ENCODE results near the gene KIF6.

DNA sequence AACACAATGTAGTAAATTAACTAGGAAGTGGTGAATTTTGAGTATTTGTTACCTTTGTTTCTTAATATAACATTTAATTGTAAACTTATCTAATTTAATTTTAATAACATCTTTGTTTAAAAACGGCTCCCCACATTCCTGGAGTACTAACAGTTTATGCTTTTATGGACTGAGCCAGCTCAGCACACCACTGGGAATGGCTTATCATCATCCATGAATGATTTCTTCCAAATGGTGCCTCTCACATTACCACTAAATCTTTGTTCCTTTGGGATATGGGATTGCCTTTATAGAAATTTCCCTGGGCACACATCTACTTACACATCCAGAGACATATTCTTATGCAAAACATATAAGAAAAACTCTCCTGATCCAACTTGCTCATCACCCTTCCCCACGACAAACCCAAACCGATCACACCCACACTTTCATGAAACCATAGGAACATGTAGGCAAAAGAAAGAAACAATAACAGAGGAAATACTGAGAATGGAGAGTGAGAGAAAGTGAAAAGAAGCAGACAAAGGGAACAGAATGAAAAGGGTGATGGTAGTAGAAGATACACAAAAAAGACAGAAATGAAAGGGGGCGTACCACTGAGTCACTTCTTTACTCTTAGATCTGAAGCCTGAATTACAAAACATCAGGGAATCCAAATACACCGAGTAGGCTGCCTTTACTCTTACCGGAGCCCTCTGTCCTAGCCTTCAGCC lies 344.2 kb downstream of the KIF6 start:
- TF ChIP-seq, protein P1, sequence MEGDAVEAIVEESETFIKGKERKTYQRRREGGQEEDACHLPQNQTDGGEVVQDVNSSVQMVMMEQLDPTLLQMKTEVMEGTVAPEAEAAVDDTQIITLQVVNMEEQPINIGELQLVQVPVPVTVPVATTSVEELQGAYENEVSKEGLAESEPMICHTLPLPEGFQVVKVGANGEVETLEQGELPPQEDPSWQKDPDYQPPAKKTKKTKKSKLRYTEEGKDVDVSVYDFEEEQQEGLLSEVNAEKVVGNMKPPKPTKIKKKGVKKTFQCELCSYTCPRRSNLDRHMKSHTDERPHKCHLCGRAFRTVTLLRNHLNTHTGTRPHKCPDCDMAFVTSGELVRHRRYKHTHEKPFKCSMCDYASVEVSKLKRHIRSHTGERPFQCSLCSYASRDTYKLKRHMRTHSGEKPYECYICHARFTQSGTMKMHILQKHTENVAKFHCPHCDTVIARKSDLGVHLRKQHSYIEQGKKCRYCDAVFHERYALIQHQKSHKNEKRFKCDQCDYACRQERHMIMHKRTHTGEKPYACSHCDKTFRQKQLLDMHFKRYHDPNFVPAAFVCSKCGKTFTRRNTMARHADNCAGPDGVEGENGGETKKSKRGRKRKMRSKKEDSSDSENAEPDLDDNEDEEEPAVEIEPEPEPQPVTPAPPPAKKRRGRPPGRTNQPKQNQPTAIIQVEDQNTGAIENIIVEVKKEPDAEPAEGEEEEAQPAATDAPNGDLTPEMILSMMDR (IDR thresholded peaks at IDR 0.05; ENCODE audit: insufficient read depth, low read depth, low read length): no peak
- no peak for TF ChIP-seq EZH2 (IDR thresholded peaks at IDR 0.05; ENCODE audit: insufficient read depth, low read length)
